Right ventricle myocardium inferior (tissue), 1 donor: Measurements from ENCODE around the gene PLXDC2. TPM values are rescaled to one million over a fixed set of nuclear protein-coding genes. Genes with fewer than 3 reads are reported as not detected.

Experiments used
- ATAC-seq: fragments of 200-7000 bp; cut with Tn5 transposase; one replicate; pipeline ENCODE4 v1.9.1; 2020; ENCODE audit warnings: mild to moderate bottlenecking, moderate library complexity
- DNase-seq: peaks from one replicate; pipeline ENCODE4 v3.0.0; 2021; ENCODE audit errors: missing footprints
- intact Hi-C: fragments of 100-400 bp; cut with DNase I; formaldehyde crosslinking; loops from one replicate; pipeline ENCODE4 v1.11.0; 2022
- total RNA-seq: library from RNA; stranded (reverse); fragmentation: NEBNext Ultra II Directional; extraction: Animal tissue kit (Norgen Biotek cat#: 25700); gene quantifications from one replicate; pipeline ENCODE4 v1.2.1, GENCODE V29; 2021
- donor health status: DM: no; HTN: yes; CAD: no; lungs with severe emphysema.

PLXDC2 gene
- total RNA-seq, 1 donor from 2014 or later = 13.1 TPM

DNA sequence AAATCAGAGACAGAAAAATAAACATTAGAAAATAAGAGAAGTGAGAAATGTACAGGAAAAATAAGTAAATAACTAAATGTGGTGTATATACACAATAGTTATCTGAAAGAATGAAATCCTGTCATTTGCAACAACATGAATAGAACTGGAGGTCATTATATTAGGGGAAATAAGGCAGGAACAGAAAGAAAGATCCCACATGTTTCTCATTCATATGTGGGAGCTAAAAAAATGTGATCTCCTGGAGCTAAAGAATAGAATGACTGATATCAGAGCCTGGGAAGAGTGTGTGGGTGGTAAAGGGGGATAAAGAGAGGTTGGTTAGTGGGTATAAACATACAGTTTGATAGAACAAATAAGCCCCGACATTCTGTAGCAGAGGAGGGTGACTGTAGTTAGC lies 27.3 kb downstream of the PLXDC2 start:
- intact Hi-C loops = no loop called here
- DNase-seq (no peak), ATAC-seq (no peak)

DNA sequence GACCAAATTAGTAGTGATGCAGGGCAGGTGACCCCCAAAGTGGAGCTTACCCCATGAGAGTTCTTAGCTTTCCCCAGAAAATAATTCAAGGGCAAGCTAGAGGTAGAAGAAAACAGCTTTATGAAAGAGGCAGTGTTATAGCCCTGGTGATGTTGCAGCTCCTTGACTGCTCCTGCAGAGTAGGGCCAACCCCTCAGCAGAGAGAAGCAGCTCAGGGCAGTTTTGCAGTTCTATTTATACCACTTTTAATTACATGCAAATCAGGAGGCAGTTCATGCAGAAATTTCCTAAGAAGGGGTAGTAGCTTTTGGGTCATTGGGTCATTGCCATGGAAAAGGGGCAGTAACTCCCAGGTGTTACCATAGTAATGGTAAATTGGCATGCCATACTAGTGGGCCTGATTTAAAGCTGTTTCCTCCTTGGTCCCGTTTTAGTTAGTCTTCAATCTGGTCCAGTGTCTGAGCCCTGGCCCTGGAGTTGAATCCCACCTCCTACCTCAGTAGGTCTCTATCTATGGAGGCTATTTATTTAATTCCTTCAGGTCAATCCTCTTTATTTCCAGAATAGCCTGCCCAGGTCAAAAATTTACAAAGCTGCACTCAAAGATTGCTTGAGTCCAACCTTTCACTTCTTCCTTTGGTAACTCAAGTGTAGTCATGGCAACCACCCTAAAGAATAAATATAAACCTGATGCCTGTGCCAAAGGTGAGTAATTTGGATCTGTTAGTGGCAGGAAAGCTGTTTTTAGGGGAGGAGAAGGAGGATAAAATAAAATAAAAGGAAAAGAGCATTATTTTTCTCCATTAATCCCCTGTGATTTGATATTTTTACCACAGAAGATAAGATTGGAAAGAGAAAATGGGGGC lies 29.5 kb downstream of the PLXDC2 start:
- DNase-seq (no peak), ATAC-seq (no peak)
- intact Hi-C loops = no loop called here

DNA sequence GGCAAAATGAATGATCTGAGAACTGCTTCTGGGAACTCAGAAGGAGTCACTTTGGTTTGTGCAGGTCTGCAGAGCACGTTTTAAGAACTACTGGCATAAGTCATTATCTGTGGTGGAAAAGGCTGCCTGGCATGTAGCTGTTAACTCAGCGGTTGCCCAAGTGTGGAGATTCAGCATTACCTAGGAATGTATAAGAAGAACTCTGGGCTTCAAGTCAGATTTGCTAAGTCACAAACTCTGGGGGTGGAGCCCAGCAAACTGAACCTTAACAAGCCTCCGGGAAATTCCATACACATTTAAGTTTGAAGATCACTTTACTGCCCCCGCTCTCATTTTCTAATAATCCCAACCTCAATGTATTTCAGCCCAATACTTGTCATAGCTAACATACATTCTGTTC lies 31.1 kb downstream of the PLXDC2 start:
- ATAC-seq (no peak), DNase-seq (no peak)
- intact Hi-C loops = no loop called here

DNA sequence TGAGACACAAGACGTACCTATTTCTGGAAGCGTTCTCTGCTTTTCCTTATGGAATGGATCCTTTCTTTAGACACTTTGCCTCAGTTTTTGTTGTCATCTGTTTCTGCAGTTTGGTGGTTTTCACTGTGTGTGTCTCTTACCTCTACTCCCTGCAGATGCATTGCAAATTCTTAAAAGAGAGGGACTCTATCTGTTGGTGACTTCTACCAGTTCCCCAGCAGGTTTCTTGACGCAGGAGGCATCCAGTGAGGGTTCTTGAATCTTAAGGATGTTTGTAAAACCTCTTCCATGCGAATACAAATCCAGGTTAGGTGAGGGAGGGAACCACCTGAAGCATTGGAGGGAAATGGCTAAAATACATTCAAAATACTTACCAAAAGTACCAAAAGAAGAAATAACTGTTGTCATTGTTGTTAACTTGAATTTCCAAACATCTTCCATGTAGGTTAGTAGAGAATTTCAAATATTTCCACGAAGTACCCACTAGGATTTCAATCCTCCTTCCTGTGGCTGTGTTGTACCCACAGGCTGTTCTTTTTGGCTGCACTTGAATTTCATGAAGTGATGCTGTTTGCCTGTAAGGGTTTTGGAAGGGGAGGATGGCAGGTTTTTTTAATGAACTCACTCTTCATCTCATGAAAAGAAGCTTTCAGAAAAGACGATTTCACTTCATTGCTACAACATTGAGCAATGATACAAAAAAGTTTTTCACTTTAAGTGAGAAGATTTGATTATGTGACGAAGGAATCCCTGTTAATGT lies 32.2 kb downstream of the PLXDC2 start:
- DNase-seq = no peak
- ATAC-seq = no peak
- intact Hi-C loops = no loop called here

DNA sequence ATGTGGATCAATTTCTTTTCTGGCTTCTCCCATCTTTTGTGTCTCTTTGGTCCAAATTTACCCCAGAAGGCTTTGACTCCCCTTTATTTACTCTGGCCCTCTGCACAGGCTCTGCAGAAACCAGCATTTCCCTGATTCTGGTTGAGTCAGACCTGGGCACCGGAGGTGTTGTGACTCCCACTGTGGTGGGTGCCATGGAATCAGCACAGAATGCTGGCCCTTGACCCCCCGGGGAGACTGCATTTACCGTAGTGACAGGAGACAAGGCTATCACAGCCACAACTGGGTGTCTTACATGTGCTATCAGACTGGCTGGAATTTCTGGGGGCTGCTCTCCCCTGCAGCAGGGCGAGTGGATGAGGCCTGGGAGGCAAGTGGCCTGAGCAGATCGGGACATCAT lies 37.6 kb downstream of the PLXDC2 start:
- ATAC-seq (no peak), DNase-seq (no peak)
- intact Hi-C loops = no loop called here

DNA sequence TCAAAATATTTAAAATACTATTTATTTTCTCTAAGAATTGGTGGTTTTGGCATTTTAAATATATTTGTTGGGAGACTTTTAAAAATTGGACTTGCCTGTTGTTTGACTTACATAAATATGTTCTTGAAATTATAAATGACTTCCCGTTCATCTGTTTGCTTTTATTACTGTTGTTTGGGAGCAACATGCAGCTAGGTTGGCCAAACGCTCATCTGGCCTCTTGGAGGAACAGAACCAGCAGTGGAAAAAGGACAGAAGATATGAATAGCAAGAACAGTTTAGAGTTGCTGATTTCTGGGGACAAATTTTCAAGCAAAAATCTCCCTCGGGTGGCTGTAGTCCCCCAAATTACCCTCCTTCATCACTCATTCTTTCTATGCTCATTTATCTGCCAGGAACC lies 41.6 kb downstream of the PLXDC2 start:
- DNase-seq = no peak
- intact Hi-C loops = no loop called here
- ATAC-seq = no peak

DNA sequence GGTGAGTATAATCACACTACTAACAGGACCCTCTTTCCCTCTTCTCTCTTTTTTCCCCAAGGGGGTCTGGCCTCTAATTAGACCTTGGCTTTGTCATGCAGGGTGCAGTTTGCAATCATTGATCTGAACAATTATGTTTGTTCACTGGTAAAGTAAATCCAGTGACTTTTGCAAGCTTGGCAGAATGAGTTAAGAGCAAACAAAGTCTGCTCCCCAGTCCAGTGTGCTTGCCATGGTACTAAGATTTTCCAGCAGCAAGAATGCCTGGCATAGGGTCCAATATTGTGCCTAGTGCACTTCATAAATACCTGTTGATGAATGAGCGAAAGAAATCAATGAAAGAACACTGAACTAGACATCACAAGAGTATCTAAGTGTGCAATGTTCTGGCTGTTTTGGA lies 43.9 kb downstream of the PLXDC2 start:
- intact Hi-C loops = no loop called here
- no peak for ATAC-seq
- no peak for DNase-seq

DNA sequence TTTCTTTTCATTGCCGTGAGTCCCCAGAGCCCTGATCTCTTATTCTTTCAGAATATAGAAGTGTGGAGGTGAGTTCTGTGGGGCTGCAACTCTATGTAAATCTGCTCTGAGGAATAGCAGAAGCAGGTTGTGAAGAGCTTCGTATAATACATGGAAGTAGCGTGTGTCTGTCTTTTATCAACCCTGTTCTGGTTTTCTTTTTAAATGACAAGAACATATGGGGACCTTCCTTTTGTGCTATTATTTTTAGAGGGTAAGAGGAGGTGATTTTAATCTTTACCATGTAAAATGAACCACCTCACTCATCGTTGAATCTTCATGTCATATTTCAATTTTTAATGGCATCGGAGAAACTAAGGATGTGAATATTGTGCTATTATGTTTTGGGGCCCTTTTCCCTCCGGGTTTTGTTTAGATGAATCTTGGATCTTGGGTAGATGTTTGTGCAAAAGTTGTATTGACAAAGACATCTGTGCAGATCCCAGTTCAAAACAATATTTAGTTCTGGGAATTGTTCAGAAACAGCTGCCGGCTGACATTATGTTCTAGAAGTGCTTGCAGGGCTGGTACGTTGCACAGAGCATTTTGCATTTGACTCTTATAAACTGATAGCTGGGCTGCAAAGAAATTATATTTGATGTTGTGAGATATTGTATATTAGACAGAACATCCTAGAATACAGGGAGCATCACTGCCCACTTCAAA lies 46.7 kb downstream of the PLXDC2 start:
- ATAC-seq = no peak
- no peak for DNase-seq
- intact Hi-C loops = no loop called here

DNA sequence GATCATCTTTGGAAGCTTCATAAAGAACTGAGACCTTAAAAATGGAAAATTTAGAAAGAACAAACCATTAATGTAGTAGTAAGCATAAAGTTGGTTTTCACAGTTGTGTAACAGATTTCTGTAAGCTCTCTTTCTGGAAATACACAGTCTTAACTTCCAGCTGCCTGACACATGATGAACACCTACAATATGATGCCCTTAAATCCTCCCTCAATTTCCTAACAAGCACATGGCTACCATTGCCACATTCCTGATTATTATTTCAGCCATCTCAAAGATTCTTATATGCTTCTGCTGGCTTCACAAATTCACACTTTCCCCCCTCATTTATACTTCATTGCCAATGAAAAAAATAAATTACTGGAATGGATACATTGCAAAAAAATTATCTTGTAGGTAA lies 49.4 kb downstream of the PLXDC2 start:
- intact Hi-C loops = no loop called here
- DNase-seq (no peak), ATAC-seq (no peak)

DNA sequence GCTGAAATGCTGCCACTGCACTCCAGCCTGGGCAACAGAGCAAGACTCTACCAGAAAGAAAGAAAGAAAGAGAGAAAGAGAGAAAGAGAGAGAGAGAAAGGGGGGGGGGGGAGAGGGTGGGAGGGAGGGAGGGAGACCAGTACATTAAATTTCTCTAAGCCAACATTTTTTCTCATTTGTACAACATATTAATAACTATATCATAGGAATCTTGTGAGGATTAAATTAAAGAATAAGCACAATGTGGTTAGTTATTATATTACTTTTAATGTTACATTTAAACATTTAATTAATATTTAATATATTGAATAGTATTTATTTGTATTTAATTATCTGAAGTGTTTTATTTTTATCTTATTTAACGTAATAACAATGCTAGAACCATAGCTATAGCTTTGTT lies 53.1 kb downstream of the PLXDC2 start:
- no peak for DNase-seq
- no peak for ATAC-seq
- intact Hi-C loops = no loop called here

DNA sequence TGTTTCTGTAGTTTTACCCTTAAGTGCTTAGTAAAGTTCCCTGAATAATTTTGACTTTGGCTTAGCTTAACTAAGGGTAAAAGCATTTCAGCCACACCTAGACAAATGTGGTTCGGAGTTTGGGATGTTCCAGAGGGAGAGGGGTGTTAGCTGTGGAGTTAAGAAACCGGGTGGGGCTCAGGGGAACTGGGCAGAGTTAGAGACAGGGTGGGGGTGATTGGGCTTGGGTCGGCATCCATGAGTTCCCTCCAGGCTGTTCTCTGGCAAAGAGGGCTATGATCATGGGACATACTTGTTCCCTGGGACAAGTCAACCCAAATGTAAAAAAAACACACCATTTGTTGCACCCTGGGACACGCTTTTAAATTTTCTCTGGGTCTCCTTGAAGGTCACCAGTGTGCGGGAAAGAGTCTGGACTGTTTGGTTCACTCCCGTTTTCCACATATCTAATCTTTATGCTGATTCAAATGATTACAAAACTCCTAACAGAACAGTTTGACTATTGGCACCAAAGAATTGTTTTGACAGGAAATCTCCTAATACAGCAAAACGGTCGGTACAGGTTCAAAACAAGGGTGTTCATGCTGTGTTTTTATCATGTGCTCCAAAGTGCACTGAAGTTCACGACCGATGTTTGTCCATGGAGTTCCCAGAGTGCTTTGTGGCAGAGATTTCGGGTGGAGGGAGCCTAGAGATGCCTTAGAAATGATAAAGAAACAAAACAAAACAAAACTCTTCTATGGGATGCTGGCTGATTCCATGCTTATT lies 56.5 kb downstream of the PLXDC2 start:
- intact Hi-C loops = no loop called here
- DNase-seq (no peak), ATAC-seq (no peak)

DNA sequence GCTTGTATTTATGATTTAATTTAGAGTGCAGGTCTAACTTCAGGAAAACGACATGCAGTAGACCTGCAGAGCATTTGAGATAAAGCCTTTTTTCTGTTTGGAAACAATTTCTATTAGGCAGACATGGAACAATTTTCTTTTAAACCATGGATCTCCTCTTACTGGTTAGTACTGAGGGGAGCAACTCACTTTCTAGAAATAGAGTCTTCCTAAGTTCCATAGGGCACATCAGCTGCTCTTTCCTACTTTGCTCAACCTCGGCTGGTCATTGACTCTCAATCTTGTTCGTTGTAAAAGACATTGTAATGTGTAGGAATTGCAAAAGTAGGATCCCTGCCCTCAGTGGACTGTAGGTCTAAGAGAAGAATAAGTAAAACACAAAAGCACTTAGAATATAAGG lies 58.0 kb downstream of the PLXDC2 start:
- ATAC-seq (no peak), DNase-seq (no peak)
- intact Hi-C loops = no loop called here

DNA sequence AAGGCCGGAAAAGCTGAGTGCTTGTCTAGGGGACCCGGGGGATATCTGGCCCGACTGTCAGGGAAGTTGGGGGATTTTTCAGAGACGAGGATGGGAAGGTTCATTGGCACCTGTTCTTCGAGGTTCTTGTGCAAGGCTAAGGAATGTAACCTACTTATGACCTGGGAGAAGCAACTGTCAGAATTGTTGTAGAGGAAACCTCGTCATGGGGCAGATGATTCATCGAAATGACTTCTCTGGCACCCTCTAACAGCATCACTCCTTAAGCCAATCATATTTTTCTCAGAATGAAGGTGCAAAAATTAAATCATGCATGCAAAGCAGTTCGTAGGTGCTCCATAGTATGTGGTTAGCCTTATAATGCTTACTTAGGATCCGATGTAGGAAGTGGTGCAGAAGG lies 58.6 kb downstream of the PLXDC2 start:
- intact Hi-C loops = no loop called here
- no peak for ATAC-seq
- no peak for DNase-seq

DNA sequence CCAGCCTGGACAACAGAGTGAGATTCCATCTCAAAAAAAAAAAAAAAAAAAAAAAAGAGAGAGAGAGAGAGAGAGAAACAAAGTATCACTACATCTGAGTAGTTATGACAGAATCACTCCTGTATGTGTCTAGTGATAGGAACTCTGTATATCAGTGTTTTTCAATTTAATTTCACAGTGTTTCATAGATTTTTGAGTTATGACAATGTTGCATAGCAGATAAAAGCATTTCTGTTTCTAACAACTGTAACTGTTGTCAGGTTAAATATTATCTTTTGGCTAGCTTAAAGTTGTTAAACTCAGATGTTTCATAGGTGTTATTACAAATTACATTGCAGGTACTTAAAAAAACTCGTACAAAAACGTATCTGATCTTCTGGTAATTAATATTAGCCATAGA lies 60.3 kb downstream of the PLXDC2 start:
- intact Hi-C loops = no loop called here
- ATAC-seq (no peak), DNase-seq (no peak)

DNA sequence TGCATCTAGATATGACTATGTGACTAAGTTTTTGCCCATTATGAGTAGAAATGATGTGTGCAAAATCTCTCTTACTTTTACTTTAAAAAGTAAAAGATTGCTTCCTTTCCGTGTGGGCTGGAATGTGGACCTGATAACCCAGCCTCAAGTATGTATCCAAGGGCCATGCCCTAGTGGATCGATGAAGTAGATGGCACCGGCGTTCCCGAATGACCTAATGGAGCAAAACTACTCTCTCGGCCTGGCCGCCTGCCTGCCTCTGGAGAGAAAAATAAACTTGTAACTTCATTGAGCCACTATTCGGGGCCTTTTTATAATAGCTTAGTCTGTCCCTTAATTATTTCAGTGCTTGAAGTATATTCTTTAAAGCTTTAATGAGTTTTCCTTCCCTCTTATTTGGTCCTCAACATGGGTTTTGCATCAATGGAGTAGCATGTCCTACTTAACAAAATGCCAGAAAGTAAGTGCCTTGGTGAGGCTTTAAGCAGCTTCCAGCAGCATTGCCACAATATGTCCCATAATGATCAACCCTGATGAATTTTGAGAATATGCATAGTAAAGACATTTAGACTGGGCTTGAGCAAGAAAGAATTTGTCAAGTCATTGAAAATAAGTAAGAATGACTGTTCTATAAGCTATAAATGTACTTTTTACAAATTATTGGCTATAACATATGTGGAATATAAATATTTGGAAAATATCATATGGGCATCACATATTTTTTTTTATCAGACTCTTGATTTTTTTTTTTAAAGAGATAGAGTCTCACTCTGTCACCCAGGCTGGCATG lies 61.4 kb downstream of the PLXDC2 start:
- DNase-seq (no peak), ATAC-seq (no peak)
- intact Hi-C loops = no loop called here

DNA sequence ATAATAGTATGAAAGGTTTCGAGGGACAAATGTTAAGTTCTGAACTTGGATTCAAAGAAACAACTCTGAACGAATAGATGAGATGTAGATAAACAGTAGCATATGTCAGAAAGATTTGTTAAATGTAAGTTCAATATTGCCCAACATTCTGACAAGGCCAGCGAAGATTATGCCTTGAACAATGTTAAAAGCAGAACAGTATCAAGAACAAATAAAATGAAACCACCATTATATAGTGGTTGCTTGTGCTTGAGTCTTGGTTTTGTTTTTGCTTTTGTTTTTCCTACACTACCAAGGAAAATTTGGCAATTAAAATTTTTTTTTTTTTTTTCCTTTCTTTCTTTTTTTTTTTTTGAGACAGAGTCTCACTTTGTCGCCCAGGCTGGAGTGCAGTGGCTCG lies 66.4 kb downstream of the PLXDC2 start:
- intact Hi-C loops = no loop called here
- DNase-seq = no peak

DNA sequence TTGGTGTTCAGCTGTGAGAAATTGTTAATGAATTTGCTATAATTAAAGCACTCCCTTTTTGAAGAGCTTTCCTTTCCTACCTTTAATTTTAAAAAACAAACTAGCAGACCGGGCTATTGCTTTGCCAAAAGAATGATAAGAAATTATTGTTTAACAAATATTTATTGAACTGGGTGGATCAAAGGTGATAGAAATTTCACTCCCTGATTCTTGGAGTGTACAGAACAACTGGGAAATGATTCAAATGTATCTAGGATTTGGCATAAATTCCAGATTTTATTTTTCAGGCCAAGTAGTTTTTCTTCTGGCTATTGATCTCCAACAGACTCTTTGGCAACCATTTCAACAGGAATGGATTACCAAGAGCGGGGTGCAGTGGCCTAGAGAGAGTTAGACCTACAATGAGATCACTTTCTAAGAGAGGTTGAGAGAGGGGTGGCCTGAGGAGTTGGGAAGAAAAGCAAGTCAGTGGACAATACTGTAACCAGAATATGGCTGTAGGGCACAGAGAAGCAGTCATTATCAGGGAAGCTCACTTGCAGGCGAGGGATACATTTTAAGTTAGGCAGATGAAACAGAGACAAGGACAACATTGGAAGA lies 71.9 kb downstream of the PLXDC2 start:
- no peak for ATAC-seq
- intact Hi-C loops = no loop called here
- DNase-seq = no peak

More for the DNA sequence above, 66.4 kb downstream of the PLXDC2 start:
- no peak for ATAC-seq

DNA sequence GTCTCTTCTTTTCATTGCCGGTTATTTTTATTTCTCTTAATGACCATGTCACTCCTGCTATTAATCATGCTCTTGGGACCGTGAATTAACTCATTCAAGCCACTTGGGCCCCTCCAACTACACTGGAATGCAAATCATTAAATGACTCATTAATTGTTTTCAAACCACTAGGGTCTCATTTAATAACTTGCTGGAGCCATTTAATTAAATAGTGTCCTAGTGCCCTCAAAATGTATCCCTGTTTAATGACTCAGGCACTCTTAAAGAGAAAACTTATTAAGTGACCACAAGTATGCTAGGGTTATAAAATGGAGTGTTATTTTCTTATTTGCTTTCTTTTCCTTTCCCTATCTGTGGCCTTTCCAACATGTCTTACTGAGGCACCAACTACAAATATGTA lies 73.0 kb downstream of the PLXDC2 start:
- intact Hi-C loops = no loop called here
- ATAC-seq = no peak

More for the DNA sequence above, 73.0 kb downstream of the PLXDC2 start:
- no peak for DNase-seq
